H1 (cell line): Measurements from ENCODE around the gene ASTN1. TPM values are rescaled to one million over a fixed set of nuclear protein-coding genes. Genes with fewer than 3 reads are reported as not detected.

ENCODE experiments used
- CTCF ChIA-PET: fragments of 300-600 bp; sonication (Branson Sonifier 250); formaldehyde crosslinking; loops from one replicate; lab custom pipeline; 2021; ENCODE audit not compliant: partially characterized antibody; lab: Charles Lee
- POLR2A ChIA-PET: fragments of 300-600 bp; sonication (Branson Sonifier 250); formaldehyde crosslinking; loops from one replicate; lab custom pipeline; 2021; ENCODE audit warnings: inconsistent platforms; ENCODE audit not compliant: partially characterized antibody; lab: Charles Lee
- DNase-seq, 2 experiments: peaks; one replicate each; pipeline versions ENCODE4 v3.0.0 to v3.0.0-alpha.2; 2010 to 2022; ENCODE audit warnings: low spot score in 2 of 2, low read depth in 1 of 2, mixed read lengths in 1 of 2
- FAIRE-seq: peaks from 2 replicates; lab custom pipeline; 2011; peaks lifted over from hg19 to GRCh38; lab: Jason Lieb, UNC
- H2AFZ ChIP-seq: 2 replicates; pipeline ENCODE4 v1.8.1; 2012; ENCODE audit warnings: low read length, inconsistent platforms
- H2AK5ac ChIP-seq: 2 replicates; pipeline ENCODE4 v1.6.1; 2013; ENCODE audit warnings: low read depth, low read length
- H2BK120ac ChIP-seq: replicated peaks from 2 replicates; pipeline ENCODE3; 2013; ENCODE audit warnings: low read depth, low read length, inconsistent platforms
- H2BK12ac ChIP-seq: 2 replicates; pipeline ENCODE4 v1.6.1; 2013; ENCODE audit warnings: low read depth, low read length
- H2BK15ac ChIP-seq: 2 replicates; pipeline ENCODE4 v1.6.1; 2013; ENCODE audit warnings: low read length
- H2BK20ac ChIP-seq: 2 replicates; pipeline ENCODE4 v1.6.1; 2013; ENCODE audit warnings: low read length
- H2BK5ac ChIP-seq: 2 replicates; pipeline ENCODE4 v1.6.1; 2013; ENCODE audit warnings: low read depth, low read length
- H3K14ac ChIP-seq: 2 replicates; pipeline ENCODE4 v1.6.1; 2013; ENCODE audit warnings: inconsistent platforms; ENCODE audit not compliant: insufficient read length
- H3K18ac ChIP-seq: 2 replicates; pipeline ENCODE4 v1.6.1; 2013; ENCODE audit warnings: low read length; ENCODE audit errors: extremely low read depth
- H3K23ac ChIP-seq: 2 replicates; pipeline ENCODE4 v1.6.1; 2013; ENCODE audit warnings: inconsistent platforms; ENCODE audit not compliant: insufficient read length
- H3K23me2 ChIP-seq: 2 replicates; pipeline ENCODE4 v1.6.1; 2013; ENCODE audit warnings: low read depth, low read length
- H3K27ac ChIP-seq: 2 replicates; pipeline ENCODE4 v1.6.1; 2011; ENCODE audit warnings: low read depth, low read length, inconsistent platforms
- H3K27me3 ChIP-seq, 4 experiments: replicated peaks in 1 of 4; 1 replicate in 1 of 4; 2 replicates in 3 of 4; pipeline versions ENCODE4 v1.6.1 to v1.8.1; 2011 to 2013; ENCODE audit warnings: low read length in 3 of 4, mild to moderate bottlenecking in 3 of 4, inconsistent platforms in 2 of 4, mixed read lengths in 2 of 4, moderate library complexity in 1 of 4; ENCODE audit not compliant: control insufficient read depth in 3 of 4, insufficient read depth in 3 of 4; ENCODE audit errors: extremely low read depth in 1 of 4
- H3K36me3 ChIP-seq, 4 experiments: 2 replicates each; pipeline versions ENCODE4 v1.6.1 to v1.8.1; 2011 to 2013; ENCODE audit warnings: mild to moderate bottlenecking in 4 of 4, low read length in 3 of 4, moderate library complexity in 2 of 4, control low read depth in 1 of 4, inconsistent platforms in 1 of 4; ENCODE audit not compliant: insufficient read depth in 4 of 4, control insufficient read depth in 2 of 4
- H3K4ac ChIP-seq: replicated peaks from 2 replicates; pipeline ENCODE3; 2013; ENCODE audit warnings: low read length, low read depth, mixed read lengths, inconsistent platforms; ENCODE audit not compliant: insufficient read length
- H3K4me1 ChIP-seq, 4 experiments: replicated peaks in 1 of 4; 1 replicate in 1 of 4; 2 replicates in 3 of 4; pipeline versions ENCODE4 v1.6.1 to v1.8.1; 2011 to 2013; ENCODE audit warnings: low read length in 3 of 4, inconsistent platforms in 2 of 4, mixed read lengths in 1 of 4; ENCODE audit not compliant: insufficient read depth in 4 of 4, control insufficient read depth in 3 of 4
- H3K4me2 ChIP-seq, 2 experiments: 2 replicates each; pipeline versions ENCODE4 v1.6.1 to v1.8.1; 2011 to 2013; ENCODE audit warnings: low read depth in 2 of 2, low read length in 2 of 2, control low read depth in 1 of 2, inconsistent platforms in 1 of 2, mild to moderate bottlenecking in 1 of 2; ENCODE audit not compliant: insufficient read depth in 1 of 2
- H3K4me3 ChIP-seq, 4 experiments: fragments of 200-600, 300-600 bp in 1 of 4; sonication (generic), shearing (Covaris generic), sonication (Bioruptor Twin) in 1 of 4; 2 replicates each; pipeline versions ENCODE4 v1.5.1 to v1.8.1; 2011 to 2016; ENCODE audit warnings: low read length in 4 of 4, low read depth in 3 of 4, control low read depth in 2 of 4, inconsistent platforms in 2 of 4, mild to moderate bottlenecking in 2 of 4, mixed read lengths in 1 of 4, moderate library complexity in 1 of 4; ENCODE audit not compliant: insufficient read depth in 2 of 4; ENCODE audit errors: extremely low read depth in 1 of 4
- H3K56ac ChIP-seq: replicated peaks from 2 replicates; pipeline ENCODE3; 2013; ENCODE audit warnings: low read depth, mild to moderate bottlenecking, mixed read lengths, low read length, inconsistent platforms; ENCODE audit not compliant: insufficient read length
- H3K79me1 ChIP-seq: 2 replicates; pipeline ENCODE4 v1.6.1; 2013; ENCODE audit warnings: low read depth, low read length, control low read depth
- H3K79me2 ChIP-seq, 2 experiments: 2 replicates each; pipeline versions ENCODE4 v1.6.1 to v1.8.1; 2012 to 2013; ENCODE audit warnings: low read length in 2 of 2, mild to moderate bottlenecking in 2 of 2, inconsistent platforms in 1 of 2; ENCODE audit not compliant: insufficient read depth in 2 of 2, control insufficient read depth in 1 of 2
- H3K9ac ChIP-seq, 4 experiments: replicated peaks in 1 of 4; 1 replicate in 1 of 4; 2 replicates in 3 of 4; pipeline versions ENCODE4 v1.6.1 to v1.8.1; 2011 to 2013; ENCODE audit warnings: low read depth in 3 of 4, low read length in 3 of 4, control low read depth in 2 of 4, mild to moderate bottlenecking in 2 of 4, moderate library complexity in 2 of 4, inconsistent platforms in 1 of 4; ENCODE audit errors: extremely low read depth in 1 of 4
- H3K9me3 ChIP-seq, 2 experiments: 2 replicates each; pipeline versions ENCODE4 v1.6.1 to v1.8.1; 2012 to 2013; ENCODE audit warnings: mild to moderate bottlenecking in 2 of 2, moderate library complexity in 2 of 2, control low read depth in 1 of 2, inconsistent platforms in 1 of 2, low read depth in 1 of 2, low read length in 1 of 2, mixed read lengths in 1 of 2; ENCODE audit not compliant: insufficient read depth in 2 of 2
- H4K20me1 ChIP-seq, 2 experiments: replicated peaks in 1 of 2; 2 replicates each; pipeline versions ENCODE3 to v1.8.1; 2011 to 2013; ENCODE audit warnings: inconsistent platforms in 2 of 2, low read length in 2 of 2, mild to moderate bottlenecking in 1 of 2; ENCODE audit not compliant: insufficient read depth in 2 of 2, control insufficient read depth in 1 of 2
- H4K5ac ChIP-seq: 2 replicates; pipeline ENCODE4 v1.6.1; 2013; ENCODE audit warnings: low read length, low read depth, mixed read lengths, inconsistent platforms; ENCODE audit not compliant: insufficient read length
- H4K8ac ChIP-seq: 2 replicates; pipeline ENCODE4 v1.8.0; 2013; ENCODE audit warnings: mild to moderate bottlenecking, moderate library complexity, low read length, inconsistent platforms; ENCODE audit not compliant: insufficient read depth; ENCODE audit errors: extremely low read depth
- H4K91ac ChIP-seq: replicated peaks from 2 replicates; pipeline ENCODE3; 2013; ENCODE audit warnings: low read length, mixed read lengths, inconsistent platforms; ENCODE audit not compliant: insufficient read length
- ATF3 ChIP-seq: IDR thresholded peaks from 2 replicates; pipeline ENCODE4 v1.6.1; 2011; ENCODE audit warnings: low read depth, mild to moderate bottlenecking, low read length; ENCODE audit not compliant: insufficient read depth
- E2F6 ChIP-seq: IDR thresholded peaks from 2 replicates; pipeline ENCODE4 v1.6.1; 2012; ENCODE audit warnings: inconsistent platforms
- HDAC2 ChIP-seq, 2 experiments: fragments of 300-600 bp in 1 of 2; sonication (generic) in 1 of 2; IDR thresholded peaks; 2 replicates each; pipeline ENCODE4 v1.6.1; 2011 to 2012; ENCODE audit warnings: low read depth in 2 of 2, low read length in 2 of 2, mild to moderate bottlenecking in 2 of 2, moderate library complexity in 2 of 2, borderline replicate concordance in 1 of 2, inconsistent platforms in 1 of 2
- JUND ChIP-seq: IDR thresholded peaks from 2 replicates; pipeline ENCODE4 v1.6.1; 2011; ENCODE audit warnings: mild to moderate bottlenecking, improper control_type of control experiment, low read length
- KDM4A ChIP-seq: IDR thresholded peaks from one replicate; pipeline ENCODE4 v1.7.1; 2012; ENCODE audit warnings: low read depth, mild to moderate bottlenecking, moderate library complexity, low read length, inconsistent platforms; ENCODE audit not compliant: severe bottlenecking
- MAX ChIP-seq: IDR thresholded peaks from 2 replicates; pipeline ENCODE4 v1.6.1; 2012; ENCODE audit warnings: inconsistent platforms
- NANOG ChIP-seq: IDR thresholded peaks from 2 replicates; pipeline ENCODE4 v1.6.1; 2011; ENCODE audit warnings: low read length, low read depth, mild to moderate bottlenecking, inconsistent platforms; ENCODE audit not compliant: insufficient read depth, poor library complexity, severe bottlenecking
- RNF2 ChIP-seq: fragments of 200-900, 300-1000 bp; sonication (generic); IDR thresholded peaks from 2 replicates; pipeline ENCODE4 v1.7.1; 2016; ENCODE audit warnings: borderline replicate concordance, low read depth, mild to moderate bottlenecking, antibody characterized with exemption, low read length; ENCODE audit not compliant: poor library complexity, severe bottlenecking; ENCODE audit errors: missing control alignments
- SP2 ChIP-seq: IDR thresholded peaks from 2 replicates; pipeline ENCODE4 v1.6.1; 2012; ENCODE audit warnings: mild to moderate bottlenecking, low read length, inconsistent platforms
- TCF12 ChIP-seq: IDR thresholded peaks from 2 replicates; pipeline ENCODE4 v1.6.1; 2011; ENCODE audit warnings: low read depth, mild to moderate bottlenecking, low read length
- ZNF274 ChIP-seq: IDR thresholded peaks from 2 replicates; pipeline ENCODE4 v1.7.0; 2012; ENCODE audit warnings: low read length, borderline replicate concordance; ENCODE audit errors: extremely low read depth
- WGBS, 2 experiments: shearing (Covaris generic) in 1 of 2; methylation state at CpG; one replicate each; pipeline versions ENCODE4 v1.1.6 to v1.1.7; 2013 to 2015; ENCODE audit warnings: low lambda C conversion rate in 2 of 2, mixed read lengths in 2 of 2, inconsistent platforms in 1 of 2, low coverage in 1 of 2, missing lambda C conversion rate in 1 of 2; ENCODE audit not compliant: insufficient replicate concordance in 2 of 2, insufficient coverage in 1 of 2, insufficient read length in 1 of 2; ENCODE audit errors: extremely low coverage in 1 of 2, missing lambda C conversion rate in 1 of 2; 5-methylcytosine and 5-hydroxymethylcytosine counted together
- polyA plus RNA-seq, 7 experiments: library from polyadenylated mRNA; depleted of rRNA in 3 of 7; stranded (reverse) in 5 of 7; unstranded in 2 of 7; fragments of >200 nt in 5 of 7; fragments of 200-250 nt in 2 of 7; gene quantifications; 1 replicate in 5 of 7; 2 replicates in 1 of 7; 4 replicates in 1 of 7; pipeline versions ENCODE4 v1.2.1 to v1.2.3, GENCODE V29; 2011 to 2013; ENCODE audit warnings: missing spikeins in 2 of 7, mixed read lengths in 2 of 7
- total RNA-seq: library from RNA; stranded (reverse); fragmentation: NEBNext Ultra II Directional; extraction: Animal tissue kit (Norgen Biotek cat#: 25700); gene quantifications from 2 replicates; pipeline ENCODE4 v1.2.1, GENCODE V29; 2021

Gene ASTN1
- total and polyA plus RNA-seq, 2 of the 8 experiments (the other 6 are each of a cell fraction or from before 2014, with no cell fraction given) = 2.9 to 4.1 TPM

- H3K18ac ChIP-seq = no peak overlapping the region
- no peak overlapping the region for H4K8ac ChIP-seq
- no peak overlapping the region for H2BK12ac ChIP-seq
- H3K23me2 ChIP-seq = no peaks in the 10 kb centered on the region
- H2BK120ac ChIP-seq = no peak overlapping the region
- no peak overlapping the region for H4K5ac ChIP-seq
- H3K4me2 ChIP-seq = no peak overlapping the region
- H3K4me3 ChIP-seq = no peak overlapping the region
- H3K4ac ChIP-seq = no peak overlapping the region
- no peak overlapping the region for H3K27ac ChIP-seq
- no peaks in the 10 kb centered on the region for H3K36me3 ChIP-seq
- H3K79me2 ChIP-seq = no peaks in the 10 kb centered on the region
- no peak overlapping the region for H2BK20ac ChIP-seq
- CTCF ChIA-PET = interaction anchor here (0.8 kb wide), 1 partner anchor 12 kb away, joined by 4 read pairs; no protein-coding TSS in a partner anchor
- H3K79me1 ChIP-seq = no peaks in the 10 kb centered on the region
- DNase-seq (no peak), FAIRE-seq (no peak)
- 64% methylated on average over 2 of the region's 2 CpGs; no CpG with 5 or more reads in 1 of the 2 experiments for WGBS, 2 experiments
- H3K9ac ChIP-seq = no peak overlapping the region
- H2AK5ac ChIP-seq = no peak overlapping the region
- H3K56ac ChIP-seq = no peak overlapping the region
- H2AFZ ChIP-seq = no peak overlapping the region
- H3K14ac ChIP-seq = no peak overlapping the region
- peaks cover 0 to 7% (median 4%) of the 10 kb centered on the region in 4 experiments; a peak in 4 of 7 replicates for H3K4me1 ChIP-seq
- no peaks in the 10 kb centered on the region for H4K20me1 ChIP-seq
- POLR2A ChIA-PET = no interaction called here
- H3K27me3 ChIP-seq = peaks cover 0 to 5% (median 0%) of the 10 kb centered on the region in 4 experiments; a peak in 1 of 7 replicates
- H4K91ac ChIP-seq = no peak overlapping the region
- H3K23ac ChIP-seq = no peak overlapping the region
- H3K9me3 ChIP-seq = no peaks in the 10 kb centered on the region
- H2BK5ac ChIP-seq = no peak overlapping the region; the same call in 1 of the 2 replicates
- H2BK15ac ChIP-seq = no peak overlapping the region
- peak; percentile 41 for TF ChIP-seq NANOG
- TF ChIP-seq SP2 = no peak
- TF ChIP-seq KDM4A = no peak
- TF ChIP-seq ZNF274 = no peak
- no peak for TF ChIP-seq RNF2
- no peak for TF ChIP-seq ATF3
- peak; percentile 54; the same call in 1 of the 2 replicates for TF ChIP-seq TCF12
- no peak for TF ChIP-seq JUND
- no peak for TF ChIP-seq E2F6
- no peak for TF ChIP-seq MAX
- TF ChIP-seq HDAC2 (IDR thresholded peaks at IDR 0.05; ENCODE audit: borderline replicate concordance in 1 of 2, low read depth in 2 of 2, low read length in 2 of 2) = peak in 1 of 2 experiments; percentile 80; a peak in 1 of 4 replicates
These were observed 99.1 kb downstream of the ASTN1 start for GRCh38 chr1:177065430-177065829.
